HCT116 (cell line): ENCODE results near the gene MCCD1. TPM values are rescaled to one million over a fixed set of nuclear protein-coding genes. Genes with fewer than 3 reads are reported as not detected.

Source experiments
- total RNA-seq: library from RNA; stranded (reverse); gene quantifications from one replicate; pipeline ENCODE4 v1.2.1, GENCODE V29; 2021; ENCODE audit not compliant: unreplicated experiment

The MCCD1 gene
- total RNA-seq, 1 experiment from 2014 or later = not detected

Other genes starting within 250 kb of the MCCD1 start
- gene HLA-B, start 171.8 kb upstream of the MCCD1 start, total RNA-seq = 381 TPM
- gene MICA, start 125.4 kb upstream of the MCCD1 start, total RNA-seq = 24.1 TPM
- 21.7 TPM for gene MICB, start 30.8 kb upstream of the MCCD1 start, total RNA-seq
- 545 TPM for gene DDX39B, start 13.0 kb downstream of the MCCD1 start, total RNA-seq
- 1.8 TPM for gene ATP6V1G2, start 17.6 kb downstream of the MCCD1 start, total RNA-seq
- gene NFKBIL1, start 18.6 kb downstream of the MCCD1 start, total RNA-seq = 26.6 TPM
- gene LTA, start 43.3 kb downstream of the MCCD1 start, total RNA-seq = 1.1 TPM
- 0.59 TPM for gene TNF, start 46.6 kb downstream of the MCCD1 start, total RNA-seq
- gene LTB, start 53.5 kb downstream of the MCCD1 start, total RNA-seq = 0.64 TPM
- gene LST1, start 57.3 kb downstream of the MCCD1 start, total RNA-seq = 0.69 TPM
- not detected for gene NCR3, start 64.0 kb downstream of the MCCD1 start, total RNA-seq
- not detected for gene AIF1, start 86.3 kb downstream of the MCCD1 start, total RNA-seq
- 250 TPM for gene PRRC2A, start 91.8 kb downstream of the MCCD1 start, total RNA-seq
- gene BAG6, start 123.7 kb downstream of the MCCD1 start, total RNA-seq = 368 TPM
- gene APOM, start 126.9 kb downstream of the MCCD1 start, total RNA-seq = 2.2 TPM
- 13.4 TPM for gene C6orf47, start 131.8 kb downstream of the MCCD1 start, total RNA-seq
- gene GPANK1, start 136.0 kb downstream of the MCCD1 start, total RNA-seq = 14.8 TPM
- gene CSNK2B, start 137.1 kb downstream of the MCCD1 start, total RNA-seq = 210 TPM
- 15.4 TPM for gene LY6G5B, start 141.0 kb downstream of the MCCD1 start, total RNA-seq
- 1.7 TPM for gene LY6G5C, start 152.1 kb downstream of the MCCD1 start, total RNA-seq
- 32.4 TPM for gene ABHD16A, start 174.4 kb downstream of the MCCD1 start, total RNA-seq
- not detected for gene LY6G6F, start 177.9 kb downstream of the MCCD1 start, total RNA-seq
- not detected for gene LY6G6D, start 186.4 kb downstream of the MCCD1 start, total RNA-seq
- 0.54 TPM for gene LY6G6C, start 192.8 kb downstream of the MCCD1 start, total RNA-seq
- gene MPIG6B, start 194.4 kb downstream of the MCCD1 start, total RNA-seq = 0.42 TPM
- gene DDAH2, start 200.3 kb downstream of the MCCD1 start, total RNA-seq = 43.4 TPM
- gene CLIC1, start 207.6 kb downstream of the MCCD1 start, total RNA-seq = 432 TPM
- 90.4 TPM for gene MSH5, start 211.0 kb downstream of the MCCD1 start, total RNA-seq
- 18.2 TPM for gene SAPCD1, start 233.7 kb downstream of the MCCD1 start, total RNA-seq
- 14.6 TPM for gene VWA7, start 248.4 kb downstream of the MCCD1 start, total RNA-seq